Stimulated activated CD8-positive, alpha-beta memory T cell treated with anti-CD3 and anti-CD28 coated beads, Interleukin-2, amount 100 ng/mL, for 1 hour (primary cell): ENCODE data around the gene CIT.
"Not testable (repeated sequence)": the region's sequence is repeated elsewhere in the genome, so short reads cannot be mapped to it uniquely, and the experiment has no call there.

Experiments used
- DNase-seq, 2 donors: peaks; one replicate each; pipeline ENCODE4 v3.0.0-alpha.2; 2020; ENCODE audit warnings: low read depth in 2 of 2

The CIT gene

DNA sequence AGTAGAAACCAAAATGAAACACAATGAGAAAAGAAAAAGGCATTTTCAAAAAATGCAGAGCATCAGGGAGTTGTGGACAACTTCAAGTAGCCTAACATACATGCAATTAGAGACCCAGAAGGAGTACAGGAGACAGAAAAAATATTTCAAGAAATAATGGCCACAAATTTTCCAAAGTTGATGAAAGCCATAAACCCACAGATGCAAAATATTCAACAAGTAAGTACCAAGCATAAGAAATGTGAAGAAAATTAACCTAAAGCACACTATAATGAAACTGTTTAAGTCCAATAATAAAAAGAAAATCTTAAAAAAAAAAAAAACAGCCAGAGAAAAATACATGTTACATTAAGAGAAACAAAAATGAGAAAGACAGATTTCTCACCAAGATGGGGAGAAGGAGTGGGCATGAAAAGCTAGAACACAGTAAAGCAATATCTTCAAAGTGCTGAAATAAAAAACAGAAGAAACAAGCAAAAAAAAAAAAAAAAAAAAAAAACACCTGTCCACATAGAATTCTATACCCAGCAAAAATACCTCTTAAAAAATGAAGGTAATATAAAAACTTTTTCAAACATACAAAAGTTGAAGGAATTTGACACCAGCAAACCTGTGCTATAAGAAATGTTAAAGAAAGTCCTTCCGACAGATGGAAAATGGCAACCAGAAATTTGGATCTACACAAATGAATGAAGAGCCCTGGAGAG, 132.1 kb downstream of the CIT start:
- no peak for DNase-seq

- DNase-seq, result no peak
These were observed 134.4 kb downstream of the CIT start for GRCh38 chr12:119742700-119743099.

DNA sequence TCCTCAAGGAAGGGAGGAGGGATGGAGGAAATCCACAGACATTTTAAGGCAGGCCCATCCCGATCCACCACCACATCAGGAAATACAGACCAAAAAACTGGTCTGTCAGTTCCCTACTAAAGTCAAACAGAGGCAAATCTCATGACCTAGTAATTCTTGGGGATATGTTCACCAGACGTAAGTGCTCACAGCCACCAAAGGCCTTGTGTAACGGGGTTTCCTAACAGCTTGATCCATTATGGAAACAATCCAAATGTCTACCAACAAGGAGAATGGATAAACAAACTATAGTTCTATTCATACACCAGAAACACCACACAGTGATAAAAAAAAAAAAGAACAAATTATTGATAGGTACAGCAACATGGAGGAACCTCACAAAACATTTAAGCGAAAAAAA, 136.3 kb downstream of the CIT start:
- DNase-seq, result no peak

DNA sequence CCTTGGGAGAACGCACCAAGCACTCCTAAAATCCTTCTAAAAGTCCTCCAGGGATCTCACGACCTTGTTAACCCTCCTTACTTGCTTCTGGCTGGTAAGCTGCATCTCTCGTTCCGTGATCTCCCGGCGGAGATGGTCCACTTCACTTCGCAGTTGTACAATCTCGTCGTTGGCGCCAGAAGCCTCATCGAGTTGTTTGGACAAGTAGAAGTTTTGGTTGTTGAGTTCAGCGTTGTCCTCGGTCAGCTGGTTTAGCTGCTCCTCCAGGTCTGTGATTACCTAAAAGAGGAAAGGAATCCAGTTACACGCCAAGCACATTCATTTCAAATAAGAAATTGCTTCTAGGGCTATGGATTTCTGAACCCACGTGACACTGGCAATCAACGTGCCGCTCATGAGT, 142.0 kb downstream of the CIT start:
- no peak for DNase-seq

DNA sequence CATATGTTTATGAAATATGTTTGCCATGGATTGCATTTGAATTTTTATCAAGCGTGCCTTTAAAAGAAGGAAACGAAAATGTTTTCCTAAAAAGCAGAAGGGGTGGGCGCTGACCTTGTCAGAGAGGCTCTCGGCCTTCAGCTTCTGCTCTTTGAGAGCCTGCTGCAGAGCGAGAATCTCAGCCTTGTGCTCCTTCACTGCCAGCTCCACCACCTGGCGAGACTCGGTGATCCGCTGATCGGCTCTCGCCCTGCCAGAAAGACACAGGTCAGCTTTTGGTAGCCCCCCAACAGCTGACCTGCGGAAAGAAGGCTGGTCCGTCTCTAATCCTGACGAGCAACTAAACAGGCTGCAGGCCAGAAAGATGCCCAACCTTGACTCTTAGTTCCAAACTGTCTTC, 146.7 kb downstream of the CIT start:
- no peak for DNase-seq

- no peak for DNase-seq
These were observed 147.2 kb downstream of the CIT start for GRCh38 chr12:119729871-119730270.

DNA sequence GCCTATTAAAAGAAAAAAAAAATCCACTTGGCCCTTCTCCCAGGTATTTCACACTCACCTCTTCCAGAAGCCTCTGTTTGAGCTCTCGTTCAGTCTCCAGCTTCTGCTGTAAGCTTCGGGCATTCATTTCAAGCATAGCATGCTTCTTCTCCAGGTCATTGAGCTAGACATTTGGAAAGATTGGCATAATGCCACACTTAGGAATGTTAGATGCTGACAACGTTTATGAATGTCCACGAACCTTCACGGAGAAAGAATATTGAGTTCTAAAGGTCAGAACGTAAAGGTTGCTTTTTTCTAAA, 148.7 kb downstream of the CIT start:
- no peak for DNase-seq

GRCh38 chr12:119727600-119728443, 149.3 kb downstream of the CIT start:
- no peak for DNase-seq

DNA sequence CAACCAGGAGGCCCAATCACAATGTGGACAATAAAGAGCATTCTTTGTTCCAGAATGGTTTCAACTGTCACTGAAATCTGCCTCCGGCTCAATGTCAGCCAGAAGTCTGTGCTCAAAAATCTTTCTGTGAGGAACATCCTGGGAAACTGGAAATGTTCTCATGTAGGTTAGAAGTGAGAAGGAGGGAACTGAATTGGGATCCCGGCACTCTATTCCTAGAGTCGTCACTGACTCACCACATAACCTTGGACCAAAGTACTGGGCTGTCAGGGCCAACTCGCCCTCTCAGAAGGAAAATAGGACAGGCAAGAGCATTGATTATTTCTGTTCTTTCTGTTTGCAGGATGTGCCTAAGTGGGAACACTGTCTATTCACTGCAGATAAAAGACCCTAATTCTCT, 151.6 kb downstream of the CIT start:
- DNase-seq, result no peak

GRCh38 chr12:119721306-119721705, 155.8 kb downstream of the CIT start:
- DNase-seq, result no peak

- DNase-seq, result no peak
These were observed 156.8 kb downstream of the CIT start for GRCh38 chr12:119720349-119720748.

GRCh38 chr12:119718141-119718540, 159.0 kb downstream of the CIT start:
- DNase-seq, result no peak

DNA sequence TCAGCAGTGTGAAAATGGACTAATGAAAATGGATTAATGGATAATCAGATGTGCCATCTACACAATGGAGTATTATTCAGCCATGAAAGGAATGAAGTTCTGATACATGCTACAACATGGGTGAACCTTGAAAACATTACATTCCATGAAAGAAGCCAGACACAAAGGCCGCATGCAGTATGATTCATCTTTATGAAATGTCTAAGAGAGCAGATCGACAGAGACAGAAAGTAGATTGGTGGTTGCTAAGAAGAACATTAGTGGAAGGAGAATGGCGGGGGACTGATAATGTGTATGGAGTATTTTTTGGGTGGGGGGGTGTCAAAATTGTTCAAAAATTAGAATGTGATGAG, 161.9 kb downstream of the CIT start:
- no peak for DNase-seq

GRCh38 chr12:119714614-119715267, 162.4 kb downstream of the CIT start:
- no peak for DNase-seq

DNA sequence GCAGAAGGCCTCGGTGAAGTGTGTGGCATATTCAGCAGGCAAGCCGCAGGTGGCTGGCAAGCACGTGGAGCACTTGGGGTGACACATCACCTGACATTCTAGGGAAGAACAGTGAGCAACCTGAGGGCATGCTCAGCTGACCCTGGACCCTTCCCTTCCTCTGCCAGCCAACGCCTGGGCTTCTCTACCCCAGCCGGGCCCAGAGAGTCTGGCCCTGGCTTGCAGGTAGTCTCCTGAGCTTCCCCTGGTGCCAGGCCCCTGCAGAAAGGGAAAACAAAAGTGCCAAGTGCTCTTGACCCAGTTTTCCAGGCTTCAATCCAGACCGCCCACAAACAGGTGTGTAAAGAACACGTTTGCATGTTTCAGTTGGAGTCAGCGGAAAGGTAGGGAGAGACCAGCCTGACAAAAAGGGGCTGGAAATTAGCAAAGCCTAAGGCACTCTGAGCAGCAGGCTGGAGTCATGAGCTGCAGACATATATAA, 163.5 kb downstream of the CIT start:
- DNase-seq, result no peak

- no peak for DNase-seq
These were observed 164.4 kb downstream of the CIT start for GRCh38 chr12:119712721-119713120.

DNA sequence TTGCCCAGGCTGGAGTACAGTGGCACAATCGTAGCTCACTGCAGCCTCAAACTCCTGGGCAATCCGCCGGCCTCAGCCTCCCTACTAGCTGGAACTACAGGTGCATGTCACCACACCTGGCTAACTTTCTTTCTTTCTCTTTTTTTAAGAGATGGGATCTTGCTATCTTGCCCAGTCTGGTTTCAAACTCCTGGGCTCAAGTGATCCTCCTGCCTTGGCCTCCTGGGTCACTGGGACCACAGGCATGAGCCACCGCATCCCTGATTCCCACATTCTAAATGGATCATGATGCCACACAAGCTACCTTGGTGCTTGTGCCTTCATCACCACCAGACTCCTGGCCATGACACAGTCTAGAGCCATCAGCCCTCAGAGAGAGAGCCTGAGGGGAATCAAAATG, 165.4 kb downstream of the CIT start:
- DNase-seq, result no peak

- no peak for DNase-seq
These were observed 166.1 kb downstream of the CIT start for GRCh38 chr12:119710965-119711551.

DNA sequence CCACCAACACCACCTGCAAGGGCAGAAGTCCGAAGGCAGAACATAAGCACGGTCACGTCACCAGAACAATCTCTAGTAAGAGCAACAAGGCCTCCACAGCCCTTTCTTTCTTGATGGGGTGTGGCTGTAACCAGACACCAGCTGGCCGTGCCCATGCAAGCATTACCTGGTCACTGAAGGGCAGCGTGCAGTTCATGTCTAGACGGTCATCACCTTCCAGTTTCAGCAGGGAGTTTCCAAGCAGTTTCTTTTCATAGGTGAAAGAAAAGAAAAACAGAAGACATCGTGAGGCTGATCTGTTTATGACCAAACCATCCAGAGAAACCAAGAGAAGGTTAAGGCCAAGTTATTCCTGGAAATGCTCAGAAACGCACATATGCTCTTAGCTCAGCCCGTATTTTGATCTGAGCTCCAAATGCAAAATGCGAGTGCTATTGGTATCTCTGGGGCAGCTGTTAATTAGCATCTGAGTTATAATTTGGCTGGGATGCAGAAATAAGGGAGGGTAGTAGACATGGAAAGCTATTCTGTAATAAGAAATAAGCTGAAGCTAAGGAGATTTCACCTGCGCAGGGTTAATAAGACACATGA, 166.7 kb downstream of the CIT start:
- no peak for DNase-seq

DNA sequence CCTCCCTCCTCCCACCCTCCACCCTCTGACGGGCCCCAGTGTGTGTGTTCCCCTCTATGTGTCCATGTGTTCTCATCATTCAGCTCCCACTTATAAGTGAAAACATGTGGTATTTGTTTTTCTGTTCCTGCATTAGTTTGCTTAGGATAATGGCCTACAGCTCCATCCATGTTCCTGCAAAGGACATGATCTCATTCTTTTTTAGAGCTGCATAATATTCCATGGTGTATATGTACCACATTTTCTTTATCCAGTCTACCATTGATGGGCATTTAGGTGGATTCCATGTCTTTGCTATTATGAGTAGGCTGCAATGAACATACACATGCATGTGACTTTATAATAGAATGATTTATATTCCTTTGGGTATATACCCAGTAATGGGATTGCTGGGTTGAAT, 170.7 kb downstream of the CIT start:
- DNase-seq, result not testable (repeated sequence)

DNA sequence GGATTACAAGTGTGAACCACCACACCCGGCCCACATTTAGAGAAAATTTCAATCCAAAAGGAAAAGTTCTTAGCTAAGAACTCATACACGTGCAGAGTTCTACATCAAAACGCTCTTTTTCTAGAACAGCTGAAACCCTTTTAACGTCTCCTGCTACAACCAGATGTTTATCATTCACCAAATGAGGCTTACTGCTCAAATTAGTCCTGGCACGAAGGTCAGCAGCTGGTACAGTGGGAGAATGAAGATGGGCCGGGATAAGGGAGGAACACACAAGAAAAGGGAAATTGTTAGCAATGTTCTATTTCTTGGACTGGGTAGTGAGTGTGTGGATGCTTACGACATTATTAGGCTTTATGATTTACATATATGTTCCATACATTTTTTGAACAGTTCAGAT, 171.9 kb downstream of the CIT start:
- DNase-seq, result no peak

DNA sequence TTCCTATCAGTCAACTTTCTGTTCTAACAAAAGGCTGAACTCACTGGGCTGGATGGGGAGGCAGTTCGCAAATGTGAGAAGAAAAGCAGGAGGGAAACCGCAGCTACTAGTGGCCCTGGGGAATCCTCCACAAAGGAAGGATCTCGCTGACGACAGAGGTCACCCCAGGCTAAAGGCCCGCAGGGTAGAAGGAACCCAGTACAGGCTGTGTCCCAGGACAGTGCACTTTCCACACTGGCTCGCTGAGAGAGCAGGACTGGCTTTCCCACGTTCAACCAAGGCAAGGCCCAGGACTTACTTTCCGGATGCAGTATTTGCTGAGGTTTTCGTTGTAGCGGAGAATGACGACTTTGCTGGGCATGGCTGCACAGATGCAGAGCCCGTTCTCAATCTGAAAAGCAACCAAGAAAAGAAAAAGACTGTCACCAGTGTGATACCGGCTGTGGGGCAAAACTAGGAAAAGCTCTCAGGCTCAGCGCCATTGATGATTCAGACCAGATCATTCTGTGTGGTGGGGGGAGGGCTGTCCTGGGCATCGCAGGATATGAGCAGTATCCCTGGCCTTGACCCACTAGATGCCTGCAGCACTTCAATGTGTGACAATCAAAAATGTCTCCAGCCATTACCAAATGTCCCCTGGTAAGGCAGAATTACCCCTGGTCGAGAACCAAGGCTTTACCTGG, 172.9 kb downstream of the CIT start:
- no peak for DNase-seq
